ENCODE data around the gene DNAJC3.

GRCh38 chr13:95787356-95788099 is 110.6 kb downstream of the DNAJC3 start:
- TF ChIP-seq CTCF (IDR thresholded peaks at IDR 0.05; ENCODE audit: low read depth, low read length, poor library complexity, severe bottlenecking) (no peak), EZH2phosphoT487 (IDR thresholded peaks at IDR 0.05; ENCODE audit: borderline replicate concordance, low read length) (no peak)

Data from DOHH2 (cell line).